HG02571 (cell line): ENCODE results near the gene CCNI.
"Not testable (repeated sequence)": the region's sequence is repeated elsewhere in the genome, so short reads cannot be mapped to it uniquely, and the experiment has no call there.

Source experiments
- ATAC-seq: cut with Tn5 transposase; IDR thresholded peaks from one replicate; pipeline ENCODE4 v1.9.1; 2021; ENCODE audit warnings: mild to moderate bottlenecking, moderate library complexity; ENCODE audit not compliant: unreplicated experiment

The CCNI gene

GRCh38 chr4:77075869-77076799, at the start of gene CCNI:
Gene CCNI (minus strand): TSS chr4:77075989. CDS start chr4:77066362, 9,627 bp downstream.
- ATAC-seq: peak; percentile 67

- ATAC-seq: no peak
These were observed 48.8 kb upstream of the CCNI start for GRCh38 chr4:77124576-77124975.

- no peak for ATAC-seq
These were observed 47.6 kb upstream of the CCNI start for GRCh38 chr4:77123411-77123810.

- no peak for ATAC-seq
These were observed 46.9 kb upstream of the CCNI start for GRCh38 chr4:77122656-77123055.

- no peak for ATAC-seq
These were observed 46.0 kb upstream of the CCNI start for GRCh38 chr4:77121736-77122240.

GRCh38 chr4:77120886-77121508, 45.2 kb upstream of the CCNI start:
- ATAC-seq: no peak

- no peak for ATAC-seq
These were observed 41.9 kb upstream of the CCNI start for GRCh38 chr4:77117721-77118120.

- no peak for ATAC-seq
These were observed 37.3 kb upstream of the CCNI start for GRCh38 chr4:77113069-77113468.

GRCh38 chr4:77110730-77111129, 34.9 kb upstream of the CCNI start:
- no peak for ATAC-seq

GRCh38 chr4:77104791-77105540, 29.2 kb upstream of the CCNI start:
- no peak for ATAC-seq

GRCh38 chr4:77104388-77104787, 28.6 kb upstream of the CCNI start:
- ATAC-seq: no peak

GRCh38 chr4:77100234-77100633, 24.4 kb upstream of the CCNI start:
- no peak for ATAC-seq

- no peak for ATAC-seq
These were observed 21.8 kb upstream of the CCNI start for GRCh38 chr4:77097611-77098010.

- peak; percentile 98 for ATAC-seq
These were observed 19.5 kb upstream of the CCNI start for GRCh38 chr4:77095101-77095821.

GRCh38 chr4:77094496-77094895, 18.7 kb upstream of the CCNI start:
- no peak for ATAC-seq

- ATAC-seq: no peak
These were observed 17.6 kb upstream of the CCNI start for GRCh38 chr4:77093401-77093800.

GRCh38 chr4:77092975-77093374, 17.2 kb upstream of the CCNI start:
- ATAC-seq: no peak

- ATAC-seq: no peak
These were observed 14.1 kb upstream of the CCNI start for GRCh38 chr4:77089866-77090265.

GRCh38 chr4:77087027-77087426, 11.2 kb upstream of the CCNI start:
- ATAC-seq: not testable (repeated sequence)

- ATAC-seq: no peak
These were observed 8.3 kb upstream of the CCNI start for GRCh38 chr4:77084019-77084639.
